Ascending aorta (tissue), 2 donors: ENCODE measurements around the gene KCND3. TPM values are rescaled to one million over a fixed set of nuclear protein-coding genes. Genes with fewer than 3 reads are reported as not detected.

Source experiments
- DNase-seq, 2 donors: peaks; one replicate each; pipeline ENCODE4 v3.0.0-alpha.2; 2019; ENCODE audit warnings: low spot score in 2 of 2
- H3K27ac ChIP-seq, 2 donors: fragments of 200-600 bp; sonication (generic); one replicate each; pipeline ENCODE4 v1.5.1; 2016 to 2017; ENCODE audit warnings: mild to moderate bottlenecking in 1 of 2
- H3K27me3 ChIP-seq: fragments of 200-600 bp; sonication (generic); one replicate; pipeline ENCODE4 v1.5.1; 2017
- H3K36me3 ChIP-seq, 2 donors: fragments of 200-600 bp; sonication (generic); one replicate each; pipeline ENCODE4 v1.5.1; 2016
- H3K4me1 ChIP-seq, 2 donors: fragments of 200-600 bp; sonication (generic); one replicate each; pipeline ENCODE4 v1.5.1; 2016 to 2017; ENCODE audit warnings: mild to moderate bottlenecking in 1 of 2
- H3K4me3 ChIP-seq, 2 donors: fragments of 200-600 bp; sonication (generic); one replicate each; pipeline ENCODE4 v1.5.1; 2016 to 2017; ENCODE audit warnings: mild to moderate bottlenecking in 1 of 2
- H3K9me3 ChIP-seq, 2 donors: fragments of 200-600 bp; sonication (generic); one replicate each; pipeline ENCODE4 v1.5.1; 2016
- intact Hi-C: fragments of 100-400 bp; cut with DNase I; formaldehyde crosslinking; loops from one replicate; pipeline ENCODE4 v1.15.1; 2023
- total RNA-seq: library from RNA; depleted of rRNA; stranded (reverse); fragments of >200 nt; gene quantifications from one replicate; pipeline ENCODE4 v1.1.0, GENCODE V29; 2016
- TF ChIP-seq, protein P1 (sequence below), 3 experiments: fragments of 200-600 bp in 2 of 3; fragments of 450-650 bp in 1 of 3; sonication (generic) in 2 of 3; IDR thresholded peaks; one replicate each; pipeline ENCODE4 v1.5.1; 2016 to 2019; ENCODE audit warnings: antibody characterized with exemption in 3 of 3, mild to moderate bottlenecking in 1 of 3, moderate library complexity in 1 of 3

The KCND3 gene
- total RNA-seq, 1 donor from 2014 or later, result 13.3 TPM

DNA sequence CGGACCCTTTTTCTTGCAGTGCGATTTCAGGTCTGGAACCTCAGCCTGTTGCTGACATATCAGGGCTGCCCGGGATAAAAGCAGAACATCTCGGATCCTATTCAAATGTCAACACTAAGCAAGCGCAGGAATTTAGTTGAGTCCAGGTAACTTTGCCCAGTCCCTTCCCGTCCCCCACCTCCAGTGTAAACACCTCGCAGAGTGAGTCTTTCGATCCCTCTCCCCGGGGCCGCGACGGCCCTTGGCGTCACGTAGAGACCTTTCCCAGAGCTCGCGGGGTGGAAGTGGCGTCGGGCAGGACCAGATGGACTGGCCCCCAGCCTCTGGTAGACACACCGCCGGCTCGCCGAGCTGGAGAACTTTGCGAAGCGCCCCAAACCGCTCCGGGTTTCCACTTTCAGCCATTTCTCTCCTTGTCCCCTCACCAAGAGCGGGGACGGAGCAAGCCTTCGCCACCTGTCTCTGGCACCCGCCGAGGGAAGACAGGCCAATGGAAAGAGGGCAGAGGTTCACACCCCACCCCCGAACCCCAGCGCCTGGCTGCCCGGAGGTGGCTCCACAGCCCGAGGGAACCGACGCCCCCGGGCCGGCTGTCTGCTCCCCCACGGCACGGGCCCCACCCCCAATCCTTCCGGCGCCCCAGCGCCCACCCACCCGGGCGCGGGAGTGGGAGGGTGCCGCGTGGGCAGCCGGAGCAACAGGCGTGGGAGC lies 570 bp downstream of the KCND3 start:
- H3K4me1 ChIP-seq, result peaks cover 3 to 18% of the 10 kb centered on the region in 2 donors
- no peaks in the 10 kb centered on the region for H3K9me3 ChIP-seq
- no peak for DNase-seq
- no peaks in the 10 kb centered on the region for H3K27me3 ChIP-seq
- TF ChIP-seq, protein P1, sequence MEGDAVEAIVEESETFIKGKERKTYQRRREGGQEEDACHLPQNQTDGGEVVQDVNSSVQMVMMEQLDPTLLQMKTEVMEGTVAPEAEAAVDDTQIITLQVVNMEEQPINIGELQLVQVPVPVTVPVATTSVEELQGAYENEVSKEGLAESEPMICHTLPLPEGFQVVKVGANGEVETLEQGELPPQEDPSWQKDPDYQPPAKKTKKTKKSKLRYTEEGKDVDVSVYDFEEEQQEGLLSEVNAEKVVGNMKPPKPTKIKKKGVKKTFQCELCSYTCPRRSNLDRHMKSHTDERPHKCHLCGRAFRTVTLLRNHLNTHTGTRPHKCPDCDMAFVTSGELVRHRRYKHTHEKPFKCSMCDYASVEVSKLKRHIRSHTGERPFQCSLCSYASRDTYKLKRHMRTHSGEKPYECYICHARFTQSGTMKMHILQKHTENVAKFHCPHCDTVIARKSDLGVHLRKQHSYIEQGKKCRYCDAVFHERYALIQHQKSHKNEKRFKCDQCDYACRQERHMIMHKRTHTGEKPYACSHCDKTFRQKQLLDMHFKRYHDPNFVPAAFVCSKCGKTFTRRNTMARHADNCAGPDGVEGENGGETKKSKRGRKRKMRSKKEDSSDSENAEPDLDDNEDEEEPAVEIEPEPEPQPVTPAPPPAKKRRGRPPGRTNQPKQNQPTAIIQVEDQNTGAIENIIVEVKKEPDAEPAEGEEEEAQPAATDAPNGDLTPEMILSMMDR (IDR thresholded peaks at IDR 0.05), result no peak
- intact Hi-C loops, result no loop called here
- H3K27ac ChIP-seq, result peak overlapping the region in 1 of 2 donors; percentile 78
- H3K4me3 ChIP-seq, result peak overlapping the region; percentile 75 to 94
- H3K36me3 ChIP-seq, result no peaks in the 10 kb centered on the region

DNA sequence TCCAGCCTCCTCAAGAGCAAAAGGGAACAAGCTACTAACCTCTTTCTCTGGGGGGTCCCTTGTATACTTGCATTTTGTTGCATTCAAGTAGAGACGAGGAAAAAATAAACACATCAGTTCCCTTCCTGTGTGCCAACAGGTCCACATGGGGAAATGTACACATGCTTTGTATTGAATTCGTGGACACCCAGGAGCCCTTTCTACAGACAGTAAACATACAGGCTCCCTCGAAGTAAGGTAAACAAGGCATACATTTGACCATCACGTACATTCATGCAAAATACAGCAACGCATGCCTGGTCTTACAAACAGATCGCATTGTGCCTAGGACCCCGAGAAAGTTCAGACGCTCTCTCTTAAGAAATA lies 1.1 kb downstream of the KCND3 start:
- no peaks in the 10 kb centered on the region for H3K36me3 ChIP-seq
- DNase-seq, result no peak
- peak overlapping the region; percentile 17 to 78 for H3K27ac ChIP-seq
- peak overlapping the region; percentile 75 to 94 for H3K4me3 ChIP-seq
- H3K4me1 ChIP-seq, result peaks cover 3 to 18% of the 10 kb centered on the region in 2 donors
- intact Hi-C loops, result no loop called here
- H3K27me3 ChIP-seq, result no peaks in the 10 kb centered on the region
- TF ChIP-seq, protein P1 (IDR thresholded peaks at IDR 0.05), result no peak
- no peaks in the 10 kb centered on the region for H3K9me3 ChIP-seq

DNA sequence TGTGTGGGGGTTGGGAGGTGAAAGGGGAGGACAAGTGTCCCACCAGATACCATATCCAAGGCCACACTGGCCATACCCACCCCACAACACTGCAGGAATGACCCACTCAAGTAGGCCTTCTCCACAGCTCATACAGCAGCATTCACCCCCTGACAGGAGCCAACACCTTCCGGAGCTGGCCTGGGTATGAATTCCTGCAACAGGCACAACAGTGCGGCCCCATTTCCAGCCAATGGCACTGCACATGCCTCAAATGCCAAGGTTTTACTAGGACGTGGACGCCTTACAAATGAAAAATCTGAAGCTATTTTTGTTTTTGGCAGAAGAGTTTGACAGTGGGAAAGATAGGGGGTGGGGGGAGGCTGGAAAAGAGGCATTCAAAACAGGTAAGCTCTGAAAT lies 2.0 kb downstream of the KCND3 start:
- peak overlapping the region in 1 of 2 donors; percentile 94 for H3K4me3 ChIP-seq
- intact Hi-C loops, result no loop called here

DNA sequence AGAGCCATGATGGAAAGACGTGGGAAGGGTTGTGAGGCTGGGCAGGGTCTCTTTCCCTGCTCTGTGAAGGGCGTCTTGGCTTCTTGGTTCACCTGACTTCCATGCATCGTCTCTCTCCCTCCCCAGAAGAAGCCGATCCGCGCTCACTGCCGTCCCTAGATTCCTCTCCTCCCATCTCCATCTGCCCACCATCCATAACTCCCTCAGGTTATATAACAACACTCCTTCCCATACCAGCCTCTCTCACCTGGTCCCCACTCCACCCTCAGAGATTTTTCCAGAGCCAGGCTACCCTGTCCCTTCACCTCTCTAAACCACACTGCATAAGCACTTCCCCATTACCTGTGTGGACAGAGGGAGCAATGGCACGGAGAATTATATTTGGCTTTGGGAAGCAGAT lies 6.0 kb downstream of the KCND3 start:
- DNase-seq, result no peak
- H3K36me3 ChIP-seq, result peaks cover 0 to 9% of the 10 kb centered on the region in 2 donors
- TF ChIP-seq, protein P1 (IDR thresholded peaks at IDR 0.05), result no peak
- H3K4me1 ChIP-seq, result peaks cover 3 to 12% of the 10 kb centered on the region in 2 donors
- H3K27me3 ChIP-seq, result no peaks in the 10 kb centered on the region
- intact Hi-C loops, result loop anchor here (2.0 kb wide), 1 partner anchor 69 kb away; no protein-coding TSS in a partner anchor
- H3K27ac ChIP-seq, result no peak overlapping the region
- no peak overlapping the region for H3K4me3 ChIP-seq
- no peaks in the 10 kb centered on the region for H3K9me3 ChIP-seq

More for the DNA sequence above, 2.0 kb downstream of the KCND3 start:
- Histone ChIP-seq H3K36me3 (no peaks in the 10 kb centered on the region), H3K9me3 (no peaks in the 10 kb centered on the region), H3K27me3 (no peaks in the 10 kb centered on the region), H3K4me1 (peaks cover 3 to 18% of the 10 kb centered on the region in 2 donors), H3K27ac (peak overlapping the region in 1 of 2 donors; percentile 17)
- peak in 1 of 2 donors; percentile 69 for DNase-seq
- TF ChIP-seq, protein P1 (IDR thresholded peaks at IDR 0.05), result no peak

DNA sequence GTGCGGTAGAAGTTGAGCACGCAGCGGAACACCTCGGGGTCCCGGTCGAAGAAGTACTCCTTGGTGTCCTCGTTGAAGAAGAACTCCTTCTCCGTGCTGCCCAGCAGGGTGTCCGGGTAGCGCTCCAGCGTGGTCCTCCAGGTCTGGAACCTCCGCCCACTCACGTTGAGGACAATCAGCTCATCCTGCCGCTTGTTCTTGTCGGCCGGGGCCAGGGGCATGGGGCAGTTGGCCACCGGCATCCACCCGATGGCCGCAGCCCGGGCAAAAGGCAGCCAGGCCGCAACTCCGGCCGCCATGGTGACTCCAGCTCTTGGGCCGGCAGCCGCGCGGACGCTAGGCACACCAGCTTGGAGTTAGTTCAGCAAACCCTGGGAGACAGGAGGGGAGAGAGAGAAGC lies 7.0 kb downstream of the KCND3 start:
- Histone ChIP-seq H3K4me1 (peaks cover 0 to 4% of the 10 kb centered on the region in 2 donors), H3K4me3 (no peak overlapping the region), H3K36me3 (peaks cover 0 to 9% of the 10 kb centered on the region in 2 donors), H3K27ac (no peak overlapping the region), H3K9me3 (no peaks in the 10 kb centered on the region), H3K27me3 (no peaks in the 10 kb centered on the region)
- intact Hi-C loops, result loop anchor here (2.0 kb wide), 1 partner anchor 68 kb away; no protein-coding TSS in a partner anchor
- DNase-seq, result no peak
- TF ChIP-seq, protein P1 (IDR thresholded peaks at IDR 0.05), result no peak
